ENCODE data around the gene FCN2. TPM values are rescaled to one million over a fixed set of nuclear protein-coding genes. Genes with fewer than 3 reads are reported as not detected.

FCN2 gene
- polyA plus RNA-seq, 1 donor (not counting 4 experiments of a cell fraction or from before 2014, with no cell fraction given): not detected

DNA sequence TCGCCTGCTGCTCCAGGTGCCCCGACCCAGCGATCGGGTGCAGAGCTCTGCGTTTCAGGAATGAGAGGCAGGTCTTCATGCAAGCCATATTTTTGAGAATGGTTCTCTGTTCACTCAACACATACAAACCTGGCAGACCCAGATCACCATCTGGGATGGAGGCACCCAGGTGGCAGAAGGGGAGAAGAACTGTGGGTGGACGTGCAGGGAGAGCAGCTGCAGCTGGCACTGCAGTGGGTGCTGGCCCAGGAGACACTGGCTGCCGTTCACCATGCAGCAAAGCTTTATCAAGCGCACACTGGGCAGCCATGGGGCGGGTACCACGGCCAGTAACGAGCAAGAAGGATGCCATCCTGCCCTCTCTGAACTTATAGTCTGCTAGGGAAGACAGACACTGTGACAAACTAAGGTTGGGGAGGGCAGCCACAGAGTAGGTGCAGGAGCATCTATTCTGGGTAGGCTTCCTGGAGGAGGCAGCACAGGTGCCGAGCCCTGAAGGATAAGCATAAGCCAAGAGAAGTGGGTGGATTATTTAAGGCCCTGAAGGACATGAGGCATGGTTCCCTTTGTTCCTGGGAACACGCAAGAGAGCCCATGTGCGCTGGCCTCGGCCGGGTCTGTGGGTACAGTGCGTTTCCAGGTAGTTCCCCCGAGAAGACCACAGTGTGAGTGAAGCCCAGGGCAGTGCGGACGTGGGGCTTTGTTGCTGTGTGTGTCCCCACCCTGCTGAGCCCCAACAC lies 46.2 kb upstream of the FCN2 start:
- H3K9me3 ChIP-seq (ENCODE audit: control insufficient read depth, low read depth, low read length): no peaks in the 10 kb centered on the region
- TF ChIP-seq EZH2 (IDR thresholded peaks at IDR 0.05; ENCODE audit: low read length): no peak
- TF ChIP-seq, protein P1, sequence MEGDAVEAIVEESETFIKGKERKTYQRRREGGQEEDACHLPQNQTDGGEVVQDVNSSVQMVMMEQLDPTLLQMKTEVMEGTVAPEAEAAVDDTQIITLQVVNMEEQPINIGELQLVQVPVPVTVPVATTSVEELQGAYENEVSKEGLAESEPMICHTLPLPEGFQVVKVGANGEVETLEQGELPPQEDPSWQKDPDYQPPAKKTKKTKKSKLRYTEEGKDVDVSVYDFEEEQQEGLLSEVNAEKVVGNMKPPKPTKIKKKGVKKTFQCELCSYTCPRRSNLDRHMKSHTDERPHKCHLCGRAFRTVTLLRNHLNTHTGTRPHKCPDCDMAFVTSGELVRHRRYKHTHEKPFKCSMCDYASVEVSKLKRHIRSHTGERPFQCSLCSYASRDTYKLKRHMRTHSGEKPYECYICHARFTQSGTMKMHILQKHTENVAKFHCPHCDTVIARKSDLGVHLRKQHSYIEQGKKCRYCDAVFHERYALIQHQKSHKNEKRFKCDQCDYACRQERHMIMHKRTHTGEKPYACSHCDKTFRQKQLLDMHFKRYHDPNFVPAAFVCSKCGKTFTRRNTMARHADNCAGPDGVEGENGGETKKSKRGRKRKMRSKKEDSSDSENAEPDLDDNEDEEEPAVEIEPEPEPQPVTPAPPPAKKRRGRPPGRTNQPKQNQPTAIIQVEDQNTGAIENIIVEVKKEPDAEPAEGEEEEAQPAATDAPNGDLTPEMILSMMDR (optimal IDR thresholded peaks at IDR 0.05 in 1 of 3, IDR thresholded peaks at IDR 0.05 in 1 of 3, conservative IDR thresholded peaks at IDR 0.05 in 1 of 3; ENCODE audit: extremely low read depth in 1 of 3, insufficient read depth in 2 of 3, low read length in 3 of 3): no peak
- no peaks in the 10 kb centered on the region for H3K36me3 ChIP-seq (ENCODE audit: control insufficient read depth in 2 of 2, extremely low read depth in 1 of 2, insufficient read depth in 2 of 2, low read length in 2 of 2)
- no peaks in the 10 kb centered on the region for H3K27me3 ChIP-seq (ENCODE audit: control insufficient read depth, extremely low read depth, insufficient read depth, low read length)
- no peak overlapping the region for H3K27ac ChIP-seq (ENCODE audit: control insufficient read depth, insufficient read depth, low read length)
- no peaks in the 10 kb centered on the region for H3K79me2 ChIP-seq (ENCODE audit: control insufficient read depth, insufficient read depth, low read length)
- FAIRE-seq (no peak), DNase-seq (ENCODE audit: low read depth, low spot score) (no peak)
- H3K9me1 ChIP-seq (ENCODE audit: control insufficient read depth, extremely low read depth, insufficient read depth, low read length): no peaks in the 10 kb centered on the region
- dilution Hi-C loops (cut with MboI; ENCODE audit: extremely low pct_ligation_motif_present, low sequenced_read_pairs): no loop called here
- H3K9ac ChIP-seq (ENCODE audit: control insufficient read depth, extremely low read depth, insufficient read depth, low read length): no peak overlapping the region
- no peak overlapping the region for H3K4me2 ChIP-seq (ENCODE audit: control insufficient read depth, extremely low read depth, insufficient read depth, low read depth, low read length)
- no peak overlapping the region for H2AFZ ChIP-seq (ENCODE audit: control insufficient read depth, low read length)
- no peak overlapping the region for H3K4me3 ChIP-seq (ENCODE audit: control insufficient read depth in 2 of 3, extremely low read depth in 1 of 3, insufficient read depth in 2 of 3, low read depth in 1 of 3, low read length in 3 of 3)
- no peaks in the 10 kb centered on the region for H3K4me1 ChIP-seq (ENCODE audit: control insufficient read depth, extremely low read depth, insufficient read depth, low read length)
- no peaks in the 10 kb centered on the region for H4K20me1 ChIP-seq (ENCODE audit: control insufficient read depth, extremely low read depth, insufficient read depth, low read length)

DNA sequence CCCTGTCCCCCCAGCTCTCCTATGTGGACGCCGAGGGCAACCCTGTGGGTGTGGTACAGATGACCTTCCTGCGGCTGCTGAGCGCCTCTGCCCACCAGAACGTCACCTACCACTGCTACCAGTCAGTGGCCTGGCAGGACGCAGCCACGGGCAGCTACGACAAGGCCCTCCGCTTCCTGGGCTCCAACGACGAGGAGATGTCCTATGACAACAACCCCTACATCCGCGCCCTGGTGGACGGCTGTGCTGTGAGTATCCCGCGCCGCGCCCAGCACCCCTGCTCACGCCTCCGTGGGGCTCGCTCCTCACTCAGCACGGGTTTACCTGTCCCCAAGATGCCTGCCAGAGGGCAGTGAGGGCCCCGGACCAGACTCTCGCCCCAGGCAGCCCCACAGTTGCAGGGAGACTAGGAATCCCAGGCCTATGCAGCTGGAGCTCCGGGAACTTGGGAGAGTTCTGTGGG lies 45.6 kb upstream of the FCN2 start:
- Histone ChIP-seq H3K4me3 (ENCODE audit: control insufficient read depth in 2 of 3, extremely low read depth in 1 of 3, insufficient read depth in 2 of 3, low read depth in 1 of 3, low read length in 3 of 3) (no peak overlapping the region), H3K79me2 (ENCODE audit: control insufficient read depth, insufficient read depth, low read length) (no peaks in the 10 kb centered on the region), H3K4me1 (ENCODE audit: control insufficient read depth, extremely low read depth, insufficient read depth, low read length) (no peaks in the 10 kb centered on the region), H3K9me1 (ENCODE audit: control insufficient read depth, extremely low read depth, insufficient read depth, low read length) (no peaks in the 10 kb centered on the region), H3K9me3 (ENCODE audit: control insufficient read depth, low read depth, low read length) (no peaks in the 10 kb centered on the region), H3K36me3 (ENCODE audit: control insufficient read depth in 2 of 2, extremely low read depth in 1 of 2, insufficient read depth in 2 of 2, low read length in 2 of 2) (no peaks in the 10 kb centered on the region), H4K20me1 (ENCODE audit: control insufficient read depth, extremely low read depth, insufficient read depth, low read length) (no peaks in the 10 kb centered on the region), H3K27me3 (ENCODE audit: control insufficient read depth, extremely low read depth, insufficient read depth, low read length) (no peaks in the 10 kb centered on the region), H2AFZ (ENCODE audit: control insufficient read depth, low read length) (no peak overlapping the region), H3K27ac (ENCODE audit: control insufficient read depth, insufficient read depth, low read length) (no peak overlapping the region), H3K9ac (ENCODE audit: control insufficient read depth, extremely low read depth, insufficient read depth, low read length) (no peak overlapping the region), H3K4me2 (ENCODE audit: control insufficient read depth, extremely low read depth, insufficient read depth, low read depth, low read length) (no peak overlapping the region)
- dilution Hi-C loops (cut with MboI; ENCODE audit: extremely low pct_ligation_motif_present, low sequenced_read_pairs): no loop called here
- DNase-seq (ENCODE audit: low read depth, low spot score) (no peak), FAIRE-seq (no peak)
- TF ChIP-seq, protein P1 (optimal IDR thresholded peaks at IDR 0.05 in 1 of 3, IDR thresholded peaks at IDR 0.05 in 1 of 3, conservative IDR thresholded peaks at IDR 0.05 in 1 of 3; ENCODE audit: extremely low read depth in 1 of 3, insufficient read depth in 2 of 3, low read length in 3 of 3): no peak
- no peak for TF ChIP-seq EZH2 (IDR thresholded peaks at IDR 0.05; ENCODE audit: low read length)

Data from keratinocyte (primary cell).